ENCODE results near the gene ZDHHC12. TPM values are rescaled to one million over a fixed set of nuclear protein-coding genes. Genes with fewer than 3 reads are reported as not detected.

Gene ZDHHC12
- total and polyA plus RNA-seq, 2 of the 8 experiments (the other 6 are each of a cell fraction or from before 2014, with no cell fraction given) = 35.0 to 93.8 TPM

GRCh38 chr9:128715436-128715750 is 8.5 kb downstream of the ZDHHC12 start (continued):
- TF ChIP-seq, protein P1, sequence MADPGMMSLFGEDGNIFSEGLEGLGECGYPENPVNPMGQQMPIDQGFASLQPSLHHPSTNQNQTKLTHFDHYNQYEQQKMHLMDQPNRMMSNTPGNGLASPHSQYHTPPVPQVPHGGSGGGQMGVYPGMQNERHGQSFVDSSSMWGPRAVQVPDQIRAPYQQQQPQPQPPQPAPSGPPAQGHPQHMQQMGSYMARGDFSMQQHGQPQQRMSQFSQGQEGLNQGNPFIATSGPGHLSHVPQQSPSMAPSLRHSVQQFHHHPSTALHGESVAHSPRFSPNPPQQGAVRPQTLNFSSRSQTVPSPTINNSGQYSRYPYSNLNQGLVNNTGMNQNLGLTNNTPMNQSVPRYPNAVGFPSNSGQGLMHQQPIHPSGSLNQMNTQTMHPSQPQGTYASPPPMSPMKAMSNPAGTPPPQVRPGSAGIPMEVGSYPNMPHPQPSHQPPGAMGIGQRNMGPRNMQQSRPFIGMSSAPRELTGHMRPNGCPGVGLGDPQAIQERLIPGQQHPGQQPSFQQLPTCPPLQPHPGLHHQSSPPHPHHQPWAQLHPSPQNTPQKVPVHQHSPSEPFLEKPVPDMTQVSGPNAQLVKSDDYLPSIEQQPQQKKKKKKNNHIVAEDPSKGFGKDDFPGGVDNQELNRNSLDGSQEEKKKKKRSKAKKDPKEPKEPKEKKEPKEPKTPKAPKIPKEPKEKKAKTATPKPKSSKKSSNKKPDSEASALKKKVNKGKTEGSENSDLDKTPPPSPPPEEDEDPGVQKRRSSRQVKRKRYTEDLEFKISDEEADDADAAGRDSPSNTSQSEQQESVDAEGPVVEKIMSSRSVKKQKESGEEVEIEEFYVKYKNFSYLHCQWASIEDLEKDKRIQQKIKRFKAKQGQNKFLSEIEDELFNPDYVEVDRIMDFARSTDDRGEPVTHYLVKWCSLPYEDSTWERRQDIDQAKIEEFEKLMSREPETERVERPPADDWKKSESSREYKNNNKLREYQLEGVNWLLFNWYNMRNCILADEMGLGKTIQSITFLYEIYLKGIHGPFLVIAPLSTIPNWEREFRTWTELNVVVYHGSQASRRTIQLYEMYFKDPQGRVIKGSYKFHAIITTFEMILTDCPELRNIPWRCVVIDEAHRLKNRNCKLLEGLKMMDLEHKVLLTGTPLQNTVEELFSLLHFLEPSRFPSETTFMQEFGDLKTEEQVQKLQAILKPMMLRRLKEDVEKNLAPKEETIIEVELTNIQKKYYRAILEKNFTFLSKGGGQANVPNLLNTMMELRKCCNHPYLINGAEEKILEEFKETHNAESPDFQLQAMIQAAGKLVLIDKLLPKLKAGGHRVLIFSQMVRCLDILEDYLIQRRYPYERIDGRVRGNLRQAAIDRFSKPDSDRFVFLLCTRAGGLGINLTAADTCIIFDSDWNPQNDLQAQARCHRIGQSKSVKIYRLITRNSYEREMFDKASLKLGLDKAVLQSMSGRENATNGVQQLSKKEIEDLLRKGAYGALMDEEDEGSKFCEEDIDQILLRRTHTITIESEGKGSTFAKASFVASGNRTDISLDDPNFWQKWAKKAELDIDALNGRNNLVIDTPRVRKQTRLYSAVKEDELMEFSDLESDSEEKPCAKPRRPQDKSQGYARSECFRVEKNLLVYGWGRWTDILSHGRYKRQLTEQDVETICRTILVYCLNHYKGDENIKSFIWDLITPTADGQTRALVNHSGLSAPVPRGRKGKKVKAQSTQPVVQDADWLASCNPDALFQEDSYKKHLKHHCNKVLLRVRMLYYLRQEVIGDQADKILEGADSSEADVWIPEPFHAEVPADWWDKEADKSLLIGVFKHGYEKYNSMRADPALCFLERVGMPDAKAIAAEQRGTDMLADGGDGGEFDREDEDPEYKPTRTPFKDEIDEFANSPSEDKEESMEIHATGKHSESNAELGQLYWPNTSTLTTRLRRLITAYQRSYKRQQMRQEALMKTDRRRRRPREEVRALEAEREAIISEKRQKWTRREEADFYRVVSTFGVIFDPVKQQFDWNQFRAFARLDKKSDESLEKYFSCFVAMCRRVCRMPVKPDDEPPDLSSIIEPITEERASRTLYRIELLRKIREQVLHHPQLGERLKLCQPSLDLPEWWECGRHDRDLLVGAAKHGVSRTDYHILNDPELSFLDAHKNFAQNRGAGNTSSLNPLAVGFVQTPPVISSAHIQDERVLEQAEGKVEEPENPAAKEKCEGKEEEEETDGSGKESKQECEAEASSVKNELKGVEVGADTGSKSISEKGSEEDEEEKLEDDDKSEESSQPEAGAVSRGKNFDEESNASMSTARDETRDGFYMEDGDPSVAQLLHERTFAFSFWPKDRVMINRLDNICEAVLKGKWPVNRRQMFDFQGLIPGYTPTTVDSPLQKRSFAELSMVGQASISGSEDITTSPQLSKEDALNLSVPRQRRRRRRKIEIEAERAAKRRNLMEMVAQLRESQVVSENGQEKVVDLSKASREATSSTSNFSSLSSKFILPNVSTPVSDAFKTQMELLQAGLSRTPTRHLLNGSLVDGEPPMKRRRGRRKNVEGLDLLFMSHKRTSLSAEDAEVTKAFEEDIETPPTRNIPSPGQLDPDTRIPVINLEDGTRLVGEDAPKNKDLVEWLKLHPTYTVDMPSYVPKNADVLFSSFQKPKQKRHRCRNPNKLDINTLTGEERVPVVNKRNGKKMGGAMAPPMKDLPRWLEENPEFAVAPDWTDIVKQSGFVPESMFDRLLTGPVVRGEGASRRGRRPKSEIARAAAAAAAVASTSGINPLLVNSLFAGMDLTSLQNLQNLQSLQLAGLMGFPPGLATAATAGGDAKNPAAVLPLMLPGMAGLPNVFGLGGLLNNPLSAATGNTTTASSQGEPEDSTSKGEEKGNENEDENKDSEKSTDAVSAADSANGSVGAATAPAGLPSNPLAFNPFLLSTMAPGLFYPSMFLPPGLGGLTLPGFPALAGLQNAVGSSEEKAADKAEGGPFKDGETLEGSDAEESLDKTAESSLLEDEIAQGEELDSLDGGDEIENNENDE (IDR thresholded peaks at IDR 0.05; ENCODE audit: insufficient replicate concordance, low read length) = no peak
- TF ChIP-seq TEAD4 (IDR thresholded peaks at IDR 0.05; ENCODE audit: low read depth, low read length) = no peak
- no peak for TF ChIP-seq YY1 (IDR thresholded peaks at IDR 0.05; ENCODE audit: low read depth, low read length)
- TF ChIP-seq EZH2 (IDR thresholded peaks at IDR 0.05; ENCODE audit: low read depth, low read length, severe bottlenecking) = no peak
- no peak for TF ChIP-seq BRCA1 (IDR thresholded peaks at IDR 0.05; ENCODE audit: low read depth, low read length)
- no peak for TF ChIP-seq SIX5 (IDR thresholded peaks at IDR 0.05; ENCODE audit: low read depth, low read length)
- TF ChIP-seq RFX5 (IDR thresholded peaks at IDR 0.05; ENCODE audit: borderline replicate concordance, low read depth, low read length) = no peak
- no peak for TF ChIP-seq PHF8 (conservative IDR thresholded peaks at IDR 0.05; ENCODE audit: low read depth, low read length)
- TF ChIP-seq SP1 (IDR thresholded peaks at IDR 0.05; ENCODE audit: low read depth, low read length) = no peak
- no peak for TF ChIP-seq USF2 (IDR thresholded peaks at IDR 0.05; ENCODE audit: low read length)
- TF ChIP-seq NRF1 (IDR thresholded peaks at IDR 0.05; ENCODE audit: low read depth, low read length) = no peak

All from H1 (cell line).